Calu3 (cell line): ENCODE data around the gene PAQR8. TPM values are rescaled to one million over a fixed set of nuclear protein-coding genes. Genes with fewer than 3 reads are reported as not detected.

Experiments
- BruUV-seq: library from RNA; stranded (reverse); fragments of 400-500 nt; replicated peaks from 2 replicates; lab custom pipeline; 2021; lab: Mats Ljungman, UMichigan
- CTCF ChIA-PET: fragments of 300-600 bp; sonication (Branson Sonifier 250); formaldehyde crosslinking; loops from one replicate; lab custom pipeline; 2022; ENCODE audit warnings: antibody characterized with exemption; lab: Charles Lee
- DNase-seq: peaks from one replicate; pipeline ENCODE4 v3.0.0; 2022
- H3K27ac Mint-ChIP-seq: one replicate; pipeline ENCODE4 v1.8.0; 2022; ENCODE audit warnings: mixed read lengths; ENCODE audit not compliant: unreplicated experiment
- H3K27me3 Mint-ChIP-seq: one replicate; pipeline ENCODE4 v1.8.0; 2022; ENCODE audit warnings: mixed read lengths; ENCODE audit not compliant: unreplicated experiment
- H3K36me3 Mint-ChIP-seq: one replicate; pipeline ENCODE4 v1.8.0; 2022; ENCODE audit warnings: mild to moderate bottlenecking, moderate library complexity, mixed read lengths; ENCODE audit not compliant: insufficient read depth, unreplicated experiment
- H3K4me1 Mint-ChIP-seq: one replicate; pipeline ENCODE4 v1.8.0; 2022; ENCODE audit warnings: mild to moderate bottlenecking, low read depth, mixed read lengths; ENCODE audit not compliant: unreplicated experiment
- H3K4me3 Mint-ChIP-seq: one replicate; pipeline ENCODE4 v1.8.0; 2022; ENCODE audit warnings: mild to moderate bottlenecking, low read depth, moderate library complexity, mixed read lengths; ENCODE audit not compliant: unreplicated experiment
- H3K9me3 Mint-ChIP-seq: one replicate; pipeline ENCODE4 v1.8.0; 2022; ENCODE audit warnings: low read depth, mixed read lengths; ENCODE audit not compliant: unreplicated experiment
- CTCF ChIP-seq: fragments of 200-600 bp; IDR thresholded peaks from one replicate; pipeline ENCODE4 v1.8.0; 2022; ENCODE audit warnings: antibody characterized with exemption; ENCODE audit not compliant: unreplicated experiment
- intact Hi-C: fragments of 100-400 bp; cut with micrococcal nuclease; formaldehyde crosslinking; loops from one replicate; pipeline ENCODE4 v1.10.0; 2022; ENCODE audit not compliant: unreplicated experiment
- total RNA-seq: library from RNA; stranded (reverse); gene quantifications from 2 replicates; pipeline ENCODE4 v1.2.3, GENCODE V29; 2022

PAQR8 gene
- total RNA-seq, 1 experiment from 2014 or later, result 16.3 TPM

GRCh38 chr6:52328303-52328662 lies 33.7 kb upstream of the PAQR8 start:
- Mint-ChIP-seq H3K4me3 (peak overlapping the region; percentile 39), H3K4me1 (peaks cover 72% of the 10 kb centered on the region), H3K9me3 (no peaks in the 10 kb centered on the region), H3K36me3 (no peaks in the 10 kb centered on the region), H3K27me3 (no peaks in the 10 kb centered on the region), H3K27ac (peak overlapping the region; percentile 26)
- intact Hi-C loops, result no loop called here
- peak; percentile 55 for DNase-seq
- TF ChIP-seq CTCF, result no peak
- CTCF ChIA-PET, result interaction anchor here (0.7 to 1.8 kb wide), 7 partner anchors 8 to 267 kb away, joined by 3 to 8 read pairs (median 3); no protein-coding TSS in a partner anchor
- BruUV-seq, result no TSS peak

- peak overlapping the region; percentile 39 for H3K4me3 Mint-ChIP-seq
- TF ChIP-seq CTCF, result no peak
- CTCF ChIA-PET, result interaction anchor here (0.7 to 1.8 kb wide), 6 partner anchors 8 to 266 kb away, joined by 3 to 8 read pairs (median 3); no protein-coding TSS in a partner anchor
- no TSS peak for BruUV-seq
- H3K27ac Mint-ChIP-seq, result peak overlapping the region; percentile 26
- DNase-seq, result no peak
- no peaks in the 10 kb centered on the region for H3K9me3 Mint-ChIP-seq
- H3K4me1 Mint-ChIP-seq, result peaks cover 76% of the 10 kb centered on the region
- intact Hi-C loops, result no loop called here
- H3K27me3 Mint-ChIP-seq, result no peaks in the 10 kb centered on the region
- H3K36me3 Mint-ChIP-seq, result no peaks in the 10 kb centered on the region
These were observed 33.2 kb upstream of the PAQR8 start for GRCh38 chr6:52328729-52329128.

- DNase-seq, result peak; percentile 28
- peaks cover 90% of the 10 kb centered on the region for H3K4me1 Mint-ChIP-seq
- H3K27me3 Mint-ChIP-seq, result no peaks in the 10 kb centered on the region
- BruUV-seq, result no TSS peak
- no peaks in the 10 kb centered on the region for H3K36me3 Mint-ChIP-seq
- CTCF ChIA-PET, result interaction anchor here (0.6 to 2.1 kb wide), 5 partner anchors 15 to 358 kb away, joined by 3 to 7 read pairs (median 4); no protein-coding TSS in a partner anchor
- TF ChIP-seq CTCF, result no peak
- no peak overlapping the region for H3K4me3 Mint-ChIP-seq
- peak overlapping the region; percentile 89 for H3K27ac Mint-ChIP-seq
- H3K9me3 Mint-ChIP-seq, result no peaks in the 10 kb centered on the region
- intact Hi-C loops, result no loop called here
These were observed 31.5 kb upstream of the PAQR8 start for GRCh38 chr6:52330470-52330869.

- H3K27ac Mint-ChIP-seq, result peak overlapping the region; percentile 83
- no peak for DNase-seq
- intact Hi-C loops, result no loop called here
- TF ChIP-seq CTCF, result no peak
- peaks cover 93% of the 10 kb centered on the region for H3K4me1 Mint-ChIP-seq
- BruUV-seq, result no TSS peak
- no peaks in the 10 kb centered on the region for H3K27me3 Mint-ChIP-seq
- H3K4me3 Mint-ChIP-seq, result no peak overlapping the region
- CTCF ChIA-PET, result no interaction called here
- H3K36me3 Mint-ChIP-seq, result no peaks in the 10 kb centered on the region
- H3K9me3 Mint-ChIP-seq, result no peaks in the 10 kb centered on the region
These were observed 30.0 kb upstream of the PAQR8 start for GRCh38 chr6:52331793-52332457.
